ENCODE results near the gene RBP7. TPM values are rescaled to one million over a fixed set of nuclear protein-coding genes. Genes with fewer than 3 reads are reported as not detected.

Gene RBP7
- total RNA-seq, 8 experiments from 2014 or later, result 0.62 TPM; not detected in 7

DNA sequence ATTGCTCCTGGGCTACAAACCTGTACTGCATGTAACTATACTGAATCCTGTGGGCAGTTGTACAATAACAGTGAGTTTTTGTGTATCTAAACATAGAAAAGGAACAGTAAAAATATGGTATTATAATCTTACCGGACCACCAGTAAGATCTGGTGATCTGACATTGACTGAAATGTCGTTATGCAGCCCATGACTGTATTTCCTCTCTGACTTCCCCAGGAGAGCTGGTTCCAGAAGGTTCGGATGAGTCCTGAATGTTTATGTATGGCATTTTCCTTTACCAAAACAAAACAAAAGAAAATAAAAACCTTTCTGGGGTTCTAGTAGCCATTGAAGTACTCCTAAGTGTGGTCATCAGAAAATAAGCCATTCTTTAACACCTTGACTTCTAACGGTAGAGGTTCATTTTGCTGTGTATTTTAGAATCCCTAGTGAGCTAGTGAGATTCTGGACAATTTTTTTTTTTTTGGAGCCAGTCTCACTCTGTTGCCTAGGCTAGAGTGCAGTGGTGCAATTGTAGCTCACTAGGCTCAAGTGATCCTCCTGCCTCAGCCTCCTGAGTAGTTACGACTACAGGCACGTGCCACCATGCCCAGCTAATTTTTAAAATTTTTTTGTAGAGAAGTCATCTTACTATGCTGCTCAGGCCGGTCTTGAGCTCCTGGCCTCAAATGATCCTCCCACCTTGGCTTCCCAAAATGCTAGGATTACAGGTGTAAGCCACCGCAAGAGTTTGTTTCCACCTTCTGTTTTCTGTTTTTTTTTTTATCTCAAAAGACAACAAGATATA, 63.5 kb downstream of the RBP7 start:
- ATAC-seq (replicated peaks in 6 of 8), result no peak
- H3K27ac ChIP-seq, result no peak overlapping the region
- H3K4me1 ChIP-seq (replicated peaks in 1 of 2), result peaks cover 4 to 9% of the 10 kb centered on the region in 2 donors
- WGBS, 10 experiments, result 74 to 100% (median 94%) methylated on average over 1 to 8 of the region's 8 CpGs
- H3K4me3 ChIP-seq, result no peak overlapping the region
- in situ Hi-C loops (cut with MboI; ENCODE audit: low pct_unique_long_range_greater_than_20kb in 2 of 9, low sequenced_read_pairs in 9 of 9, unreplicated experiment in 9 of 9), result no loop called here

DNA sequence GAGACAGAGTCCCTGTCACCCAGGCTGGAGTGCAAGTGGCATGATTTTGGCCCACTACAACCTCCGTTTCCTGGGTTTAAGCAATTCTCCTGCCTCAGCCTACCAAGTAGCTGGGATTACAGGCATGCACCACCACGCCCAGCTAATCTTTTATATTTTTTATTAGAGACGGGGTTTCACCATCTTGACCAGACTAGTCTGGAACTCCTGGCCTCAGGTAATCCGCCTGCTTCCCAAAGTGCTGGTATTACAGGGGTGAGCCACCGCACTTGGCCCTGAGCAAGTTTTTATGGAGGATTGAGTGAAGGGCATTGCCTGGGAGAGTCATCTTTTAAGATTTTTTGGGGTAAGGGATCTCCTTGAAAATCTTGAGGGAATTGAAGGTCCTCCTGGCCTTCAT, 64.2 kb downstream of the RBP7 start:
- Histone ChIP-seq H3K27ac (no peak overlapping the region), H3K4me1 (replicated peaks in 1 of 2) (peaks cover 5 to 7% of the 10 kb centered on the region in 2 donors), H3K4me3 (no peak overlapping the region)
- WGBS, 10 experiments, result 70 to 100% (median 90%) methylated on average over 2 to 5 of the region's 5 CpGs; no CpG with 5 or more reads in 3 of the 10 experiments
- in situ Hi-C loops (cut with MboI; ENCODE audit: low pct_unique_long_range_greater_than_20kb in 2 of 9, low sequenced_read_pairs in 9 of 9, unreplicated experiment in 9 of 9), result no loop called here
- ATAC-seq (replicated peaks in 6 of 8), result no peak

DNA sequence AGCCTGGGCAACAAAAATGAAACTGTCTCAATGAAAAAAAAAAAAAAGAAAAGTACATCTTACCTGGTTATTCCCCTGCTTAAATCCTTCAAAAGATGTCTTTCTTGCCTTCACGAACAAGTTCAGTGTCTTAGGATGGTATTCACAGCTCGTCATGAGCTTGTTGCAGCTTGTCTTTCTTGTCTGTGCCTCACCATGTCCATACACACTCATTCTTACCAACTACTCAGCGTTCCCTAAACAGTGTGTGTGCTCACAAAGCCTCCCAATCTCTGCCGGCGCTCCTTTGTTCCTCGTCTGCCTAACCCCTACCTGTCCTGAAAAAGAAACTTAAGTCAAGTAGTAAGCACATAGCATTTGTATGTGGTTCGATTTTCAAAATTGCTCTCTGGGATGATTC, 66.8 kb downstream of the RBP7 start:
- H3K27ac ChIP-seq, result no peak overlapping the region
- ATAC-seq (replicated peaks in 6 of 8), result no peak

DNA sequence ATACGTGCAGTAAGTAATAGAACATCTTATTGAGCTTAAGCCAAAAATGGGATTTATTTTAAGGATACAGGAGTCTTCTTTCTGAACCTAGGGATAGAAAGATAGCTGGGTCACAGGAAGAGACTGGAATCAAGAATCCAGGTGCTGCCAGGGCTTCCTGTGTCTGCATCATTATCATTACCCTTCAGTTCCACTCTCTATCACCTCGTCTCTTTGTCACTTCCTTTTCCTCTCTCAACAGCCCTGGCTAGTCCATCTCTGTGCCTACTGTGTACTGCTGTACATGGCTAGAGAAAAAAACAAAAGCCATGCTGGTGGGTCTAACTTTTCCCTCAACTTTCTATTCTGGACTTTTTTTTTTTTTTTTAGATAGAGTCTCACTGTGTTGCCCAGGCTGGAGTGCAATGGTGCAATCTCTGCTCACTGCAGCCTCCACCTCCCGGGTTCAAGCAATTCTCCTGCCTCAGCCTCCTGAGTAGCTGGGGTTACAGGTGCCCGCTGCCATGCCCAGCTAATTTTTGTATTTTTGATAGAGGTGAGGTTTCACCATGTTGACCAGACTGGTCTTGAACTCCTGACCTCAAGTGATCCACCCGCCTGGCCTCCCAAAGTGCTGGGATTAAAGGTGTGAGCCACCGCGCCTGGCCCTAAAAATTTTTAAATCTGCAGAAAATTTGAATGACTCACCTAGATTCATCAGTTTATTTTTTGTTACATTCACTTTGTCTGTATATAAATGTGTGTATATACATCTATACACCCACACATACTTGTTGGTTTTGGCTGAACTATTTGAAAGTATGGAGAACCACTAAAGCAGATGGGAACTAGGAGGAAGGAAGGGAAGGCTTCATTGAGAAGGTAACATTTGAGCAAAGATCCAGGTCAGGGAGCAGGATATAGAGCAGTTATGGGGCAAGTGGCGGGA, 67.7 kb downstream of the RBP7 start:
- in situ Hi-C loops (cut with MboI; ENCODE audit: low pct_unique_long_range_greater_than_20kb in 2 of 9, low sequenced_read_pairs in 9 of 9, unreplicated experiment in 9 of 9), result no loop called here
- ATAC-seq (replicated peaks in 6 of 8), result no peak
- Histone ChIP-seq H3K4me1 (replicated peaks in 1 of 2) (peaks cover 3 to 5% of the 10 kb centered on the region in 2 donors), H3K27ac (no peak overlapping the region), H3K4me3 (no peak overlapping the region)
- WGBS, 10 experiments, result 33 to 100% (median 91%) methylated on average over 1 to 7 of the region's 8 CpGs; no CpG with 5 or more reads in 1 of the 10 experiments

More for the DNA sequence above, 66.8 kb downstream of the RBP7 start:
- 80 to 100% (median 91%) methylated on average over 1 to 7 of the region's 7 CpGs; no CpG with 5 or more reads in 1 of the 10 experiments for WGBS, 10 experiments
- Histone ChIP-seq H3K4me1 (replicated peaks in 1 of 2) (peaks cover 5 to 8% of the 10 kb centered on the region in 2 donors), H3K4me3 (no peak overlapping the region)
- in situ Hi-C loops (cut with MboI; ENCODE audit: low pct_unique_long_range_greater_than_20kb in 2 of 9, low sequenced_read_pairs in 9 of 9, unreplicated experiment in 9 of 9), result no loop called here

DNA sequence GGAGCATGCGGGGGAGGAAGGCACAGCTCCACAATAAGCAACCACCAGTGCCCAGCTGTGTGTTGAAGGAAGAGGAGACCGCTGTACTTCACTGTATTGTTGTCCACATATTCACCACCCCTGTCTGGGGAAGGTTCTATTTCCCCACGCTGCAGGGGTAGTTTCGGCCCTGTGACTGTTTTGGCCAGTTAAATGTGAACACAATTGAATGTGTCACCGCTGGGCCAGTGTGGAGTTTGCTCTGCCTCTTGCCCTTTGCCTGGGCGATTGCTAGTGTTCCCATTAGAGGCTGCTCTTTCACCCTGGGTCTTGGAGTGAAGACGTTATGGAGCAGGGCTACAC, 68.3 kb downstream of the RBP7 start:
- in situ Hi-C loops (cut with MboI; ENCODE audit: low pct_unique_long_range_greater_than_20kb in 2 of 9, low sequenced_read_pairs in 9 of 9, unreplicated experiment in 9 of 9), result no loop called here
- ATAC-seq (replicated peaks in 6 of 8), result peak in 4 of 8 experiments; percentile 32 to 47 (median 39)
- H3K4me3 ChIP-seq, result no peak overlapping the region
- H3K4me1 ChIP-seq (replicated peaks in 1 of 2), result peaks cover 3 to 5% of the 10 kb centered on the region in 2 donors
- WGBS, 10 experiments, result 0 to 100% (median 67%) methylated on average over 1 to 7 of the region's 7 CpGs; no CpG with 5 or more reads in 2 of the 10 experiments
- H3K27ac ChIP-seq, result no peak overlapping the region

Other genes starting within 250 kb of the RBP7 start
- gene CLSTN1, start 173.3 kb upstream of the RBP7 start, total RNA-seq, result 100 to 1,000 TPM in 5 of 8 experiments, 10 to 100 TPM in 3; 36.6 to 140 (median 112) TPM
- 10 to 100 TPM in 6 of 8 experiments, 1 to 10 TPM in 2; 4.9 to 33.1 (median 24.1) TPM for gene CTNNBIP1, start 87.0 kb upstream of the RBP7 start, total RNA-seq
- gene LZIC, start 53.8 kb upstream of the RBP7 start, total RNA-seq, result 10 to 100 TPM; 19.0 to 88.2 (median 58.2) TPM
- 10 to 100 TPM in 3 of 8 experiments, 1 to 10 TPM in 5; 7.4 to 16.3 (median 9.4) TPM for gene NMNAT1, start 53.8 kb upstream of the RBP7 start, total RNA-seq
- gene UBE4B, start 35.7 kb downstream of the RBP7 start, total RNA-seq, result 10 to 100 TPM; 27.8 to 57.8 (median 44.6) TPM
- gene KIF1B, start 213.3 kb downstream of the RBP7 start, total RNA-seq, result 100 to 1,000 TPM in 5 of 8 experiments, 10 to 100 TPM in 3; 17.4 to 179 (median 157) TPM